GM23338 (cell line): ENCODE data around the gene R3HDM2. TPM values are rescaled to one million over a fixed set of nuclear protein-coding genes. Genes with fewer than 3 reads are reported as not detected.

ENCODE experiments used
- ATAC-seq: fragments of 200-7000 bp; cut with Tn5 transposase; 3 replicates; pipeline ENCODE4 v1.9.1; 2020
- DNase-seq: peaks from one replicate; pipeline ENCODE4 v3.0.0-alpha.2; 2015; ENCODE audit warnings: low spot score
- H2AFZ ChIP-seq: fragments of 200-600 bp; sonication (generic); 2 replicates; pipeline ENCODE4 v1.8.0; 2016; ENCODE audit warnings: antibody characterized with exemption, mild to moderate bottlenecking, moderate library complexity
- H3F3A ChIP-seq: fragments of 200-600 bp; sonication (generic); replicated peaks from 2 replicates; pipeline ENCODE4 v1.8.0; 2017; ENCODE audit warnings: antibody characterized with exemption, mixed run types, low read depth
- H3K27ac ChIP-seq: fragments of 200-600 bp; sonication (generic); 2 replicates; pipeline ENCODE4 v1.6.1; 2016; ENCODE audit warnings: low read depth
- H3K27me3 ChIP-seq: fragments of 200-600 bp; sonication (generic); 2 replicates; pipeline ENCODE4 v1.8.0; 2016; ENCODE audit warnings: mild to moderate bottlenecking, mixed run types, moderate library complexity; ENCODE audit not compliant: insufficient read depth
- H3K36me3 ChIP-seq: fragments of 200-600 bp; sonication (generic); 2 replicates; pipeline ENCODE4 v1.8.0; 2016; ENCODE audit warnings: mild to moderate bottlenecking; ENCODE audit not compliant: insufficient read depth
- H3K4me1 ChIP-seq: fragments of 200-600 bp; sonication (generic); 2 replicates; pipeline ENCODE4 v1.8.0; 2016; ENCODE audit warnings: mild to moderate bottlenecking, moderate library complexity; ENCODE audit not compliant: insufficient read depth
- H3K4me2 ChIP-seq: fragments of 200-600 bp; sonication (generic); 2 replicates; pipeline ENCODE4 v1.7.1; 2017; ENCODE audit warnings: mixed run types
- H3K4me3 ChIP-seq: fragments of 200-600 bp; sonication (generic); 2 replicates; pipeline ENCODE4 v1.6.1; 2016; ENCODE audit warnings: mixed run types
- H3K79me2 ChIP-seq: fragments of 200-600 bp; sonication (generic); replicated peaks from 2 replicates; pipeline ENCODE4 v1.8.0; 2017; ENCODE audit warnings: mild to moderate bottlenecking; ENCODE audit not compliant: insufficient read depth
- H3K9me2 ChIP-seq: fragments of 200-600 bp; sonication (generic); 2 replicates; pipeline ENCODE4 v1.8.0; 2017; ENCODE audit not compliant: insufficient read depth
- H4K20me1 ChIP-seq: fragments of 200-600 bp; sonication (generic); replicated peaks from 2 replicates; pipeline ENCODE4 v1.8.0; 2017; ENCODE audit warnings: mild to moderate bottlenecking; ENCODE audit not compliant: insufficient read depth
- H3K27ac Mint-ChIP-seq: 2 replicates; pipeline ENCODE4 v1.8.0; 2020; ENCODE audit warnings: inconsistent platforms, mild to moderate bottlenecking, moderate library complexity, mixed read lengths
- H3K27me3 Mint-ChIP-seq: 3 replicates; pipeline ENCODE4 v1.8.0; 2022; ENCODE audit warnings: low read depth, mild to moderate bottlenecking, moderate library complexity, mixed read lengths, inconsistent platforms; ENCODE audit not compliant: insufficient read depth, poor library complexity
- H3K36me3 Mint-ChIP-seq: 3 replicates; pipeline ENCODE4 v1.8.0; 2021; ENCODE audit warnings: low read depth, mild to moderate bottlenecking, inconsistent platforms, moderate library complexity, mixed read lengths
- H3K4me1 Mint-ChIP-seq: 3 replicates; pipeline ENCODE4 v1.8.0; 2020; ENCODE audit warnings: mild to moderate bottlenecking, inconsistent platforms, mixed read lengths
- H3K4me3 Mint-ChIP-seq: 3 replicates; pipeline ENCODE4 v1.8.0; 2021; ENCODE audit warnings: moderate library complexity, mild to moderate bottlenecking, inconsistent platforms, mixed read lengths
- H3K9me3 Mint-ChIP-seq: 3 replicates; pipeline ENCODE4 v1.8.0; 2020; ENCODE audit warnings: moderate library complexity, mild to moderate bottlenecking, inconsistent platforms, mixed read lengths
- CREB1 ChIP-seq: fragments of 250-450 bp; sonication (Bioruptor Pico); IDR thresholded peaks from 2 replicates; pipeline ENCODE4 v1.5.0; 2020; ENCODE audit warnings: low read depth, mild to moderate bottlenecking, moderate library complexity
- CTCF ChIP-seq, 2 experiments: fragments of 200-600 bp in 1 of 2; sonication (generic) in 1 of 2; conservative IDR thresholded peaks; 2 replicates each; pipeline versions ENCODE4 v1.5.1 to v1.6.1; 2016 to 2017; ENCODE audit warnings: antibody characterized with exemption in 2 of 2, low read depth in 2 of 2, mild to moderate bottlenecking in 2 of 2, moderate library complexity in 1 of 2
- ETS1 ChIP-seq: IDR thresholded peaks from 2 replicates; pipeline ENCODE4 v1.6.1; 2016; ENCODE audit warnings: antibody characterized with exemption
- EZH2phosphoT487 ChIP-seq: fragments of 200-600 bp; sonication (generic); IDR thresholded peaks from one replicate; pipeline ENCODE4 v1.8.1; 2018; ENCODE audit warnings: antibody characterized with exemption; ENCODE audit not compliant: unreplicated experiment
- JUNB ChIP-seq: IDR thresholded peaks from one replicate; pipeline ENCODE4 v1.6.1; 2016; ENCODE audit warnings: antibody characterized with exemption; ENCODE audit not compliant: unreplicated experiment
- NANOG ChIP-seq: IDR thresholded peaks from 2 replicates; pipeline ENCODE4 v1.6.1; 2016; ENCODE audit warnings: antibody characterized with exemption, borderline replicate concordance
- REST ChIP-seq: IDR thresholded peaks from one replicate; pipeline ENCODE4 v1.6.1; 2018; ENCODE audit warnings: antibody characterized with exemption; ENCODE audit not compliant: unreplicated experiment
- STAT1 ChIP-seq: IDR thresholded peaks from one replicate; pipeline ENCODE4 v1.6.1; 2016; ENCODE audit warnings: antibody characterized with exemption; ENCODE audit not compliant: unreplicated experiment
- ZNF114 ChIP-seq: fragments of 250-450 bp; sonication (Bioruptor Pico); IDR thresholded peaks from 2 replicates; pipeline ENCODE4 v1.5.0; 2020; ENCODE audit warnings: mild to moderate bottlenecking, moderate library complexity
- ZNF462 ChIP-seq: fragments of 250-450 bp; sonication (Bioruptor Pico); IDR thresholded peaks from 2 replicates; pipeline ENCODE4 v1.5.0; 2020; ENCODE audit warnings: mild to moderate bottlenecking, moderate library complexity
- polyA plus RNA-seq: library from polyadenylated mRNA; unstranded; fragments of >200 nt; fragmentation: Nextera tagmentation; extraction: Ambion mirVana; gene quantifications from 2 replicates; pipeline ENCODE4 v1.2.1, GENCODE V29; 2016
- total RNA-seq: library from RNA; depleted of rRNA; stranded (reverse); fragments of >200 nt; shearing (Covaris generic); gene quantifications from 2 replicates; pipeline ENCODE4 v1.2.3, GENCODE V29; 2014

R3HDM2 gene
- total and polyA plus RNA-seq, 2 experiments from 2014 or later, result 9.6 to 19.6 TPM

- no peak for TF ChIP-seq ZNF462 (CRISPR knock-in tag)
- no peak for TF ChIP-seq JUNB
- TF ChIP-seq REST, result no peak
These were observed 63.7 kb downstream of the R3HDM2 start (continued) for GRCh38 chr12:57367121-57367520.

- Mint-ChIP-seq H3K4me3 (no peak overlapping the region), H3K27ac (no peak overlapping the region), H3K9me3 (peaks cover 16% of the 10 kb centered on the region), H3K27me3 (peaks cover 6% of the 10 kb centered on the region), H3K36me3 (peaks cover 16% of the 10 kb centered on the region), H3K4me1 (no peaks in the 10 kb centered on the region)
- Histone ChIP-seq H4K20me1 (no peaks in the 10 kb centered on the region), H3F3A (no peaks in the 10 kb centered on the region), H3K4me1 (no peaks in the 10 kb centered on the region), H3K79me2 (no peaks in the 10 kb centered on the region), H3K27ac (no peak overlapping the region), H3K4me3 (no peak overlapping the region), H3K27me3 (no peaks in the 10 kb centered on the region), H2AFZ (no peak overlapping the region), H3K4me2 (no peak overlapping the region), H3K36me3 (peaks cover 3% of the 10 kb centered on the region), H3K9me2 (no peaks in the 10 kb centered on the region)
- DNase-seq, result no peak
- no peak for ATAC-seq
- TF ChIP-seq JUNB, result no peak
- no peak for TF ChIP-seq CREB1 (CRISPR knock-in tag)
- no peak for TF ChIP-seq ZNF114 (CRISPR knock-in tag)
- no peak for TF ChIP-seq EZH2phosphoT487
- no peak for TF ChIP-seq CTCF (conservative IDR thresholded peaks at IDR 0.05; ENCODE audit: low read depth in 2 of 2)
- TF ChIP-seq STAT1, result no peak
- TF ChIP-seq ETS1, result no peak
- no peak for TF ChIP-seq NANOG
These were observed 64.5 kb downstream of the R3HDM2 start for GRCh38 chr12:57366315-57366714.
